GM12874 (cell line): Measurements from ENCODE around the gene KCNT2.

Experiments used
- TF ChIP-seq, protein P1 (sequence below): IDR thresholded peaks from 2 replicates; pipeline ENCODE4 v1.5.1; 2011; ENCODE audit warnings: low read depth, mild to moderate bottlenecking, control low read depth, low read length, moderate library complexity; ENCODE audit not compliant: insufficient read depth

Gene KCNT2

GRCh38 chr1:196399713-196400112, 208.5 kb downstream of the KCNT2 start:
- TF ChIP-seq, protein P1, sequence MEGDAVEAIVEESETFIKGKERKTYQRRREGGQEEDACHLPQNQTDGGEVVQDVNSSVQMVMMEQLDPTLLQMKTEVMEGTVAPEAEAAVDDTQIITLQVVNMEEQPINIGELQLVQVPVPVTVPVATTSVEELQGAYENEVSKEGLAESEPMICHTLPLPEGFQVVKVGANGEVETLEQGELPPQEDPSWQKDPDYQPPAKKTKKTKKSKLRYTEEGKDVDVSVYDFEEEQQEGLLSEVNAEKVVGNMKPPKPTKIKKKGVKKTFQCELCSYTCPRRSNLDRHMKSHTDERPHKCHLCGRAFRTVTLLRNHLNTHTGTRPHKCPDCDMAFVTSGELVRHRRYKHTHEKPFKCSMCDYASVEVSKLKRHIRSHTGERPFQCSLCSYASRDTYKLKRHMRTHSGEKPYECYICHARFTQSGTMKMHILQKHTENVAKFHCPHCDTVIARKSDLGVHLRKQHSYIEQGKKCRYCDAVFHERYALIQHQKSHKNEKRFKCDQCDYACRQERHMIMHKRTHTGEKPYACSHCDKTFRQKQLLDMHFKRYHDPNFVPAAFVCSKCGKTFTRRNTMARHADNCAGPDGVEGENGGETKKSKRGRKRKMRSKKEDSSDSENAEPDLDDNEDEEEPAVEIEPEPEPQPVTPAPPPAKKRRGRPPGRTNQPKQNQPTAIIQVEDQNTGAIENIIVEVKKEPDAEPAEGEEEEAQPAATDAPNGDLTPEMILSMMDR, result no peak

DNA sequence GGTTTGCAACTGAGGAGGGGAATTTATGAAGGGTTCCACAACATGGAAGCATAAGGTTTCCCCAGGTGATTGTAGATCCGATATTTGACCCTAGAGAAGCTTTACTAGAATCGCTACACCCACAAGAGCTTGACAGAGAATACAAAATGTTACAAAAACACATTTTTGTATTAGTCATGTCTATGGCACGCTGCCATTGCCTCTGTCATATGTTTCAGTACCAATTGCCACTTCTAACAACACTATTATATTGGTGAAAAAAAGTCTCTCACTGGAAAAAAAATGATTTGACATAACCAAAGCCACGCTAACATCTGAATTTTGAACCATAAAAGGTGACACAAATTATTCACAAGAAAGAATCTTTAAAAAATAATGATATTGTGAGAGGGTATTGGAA, 214.5 kb downstream of the KCNT2 start:
- TF ChIP-seq, protein P1, result no peak

DNA sequence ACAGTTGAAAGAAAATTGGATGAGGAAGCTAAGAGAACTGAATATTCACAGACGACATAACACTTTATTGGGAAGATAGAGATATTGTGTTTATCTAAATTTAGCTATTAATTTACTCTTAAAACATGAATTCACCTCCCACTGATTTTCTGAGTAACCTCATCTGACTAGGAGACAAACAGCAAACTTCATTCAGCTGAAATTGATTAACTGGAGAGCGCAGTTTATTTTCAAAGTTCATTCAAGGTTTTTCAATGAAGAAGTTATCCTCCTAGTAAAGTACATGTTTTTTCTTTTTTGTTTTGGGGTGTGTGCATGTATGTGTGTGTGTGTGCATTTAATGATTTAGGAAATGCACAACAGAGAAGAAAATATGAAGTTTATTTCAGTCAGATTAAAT, 215.0 kb downstream of the KCNT2 start:
- TF ChIP-seq, protein P1, result no peak

DNA sequence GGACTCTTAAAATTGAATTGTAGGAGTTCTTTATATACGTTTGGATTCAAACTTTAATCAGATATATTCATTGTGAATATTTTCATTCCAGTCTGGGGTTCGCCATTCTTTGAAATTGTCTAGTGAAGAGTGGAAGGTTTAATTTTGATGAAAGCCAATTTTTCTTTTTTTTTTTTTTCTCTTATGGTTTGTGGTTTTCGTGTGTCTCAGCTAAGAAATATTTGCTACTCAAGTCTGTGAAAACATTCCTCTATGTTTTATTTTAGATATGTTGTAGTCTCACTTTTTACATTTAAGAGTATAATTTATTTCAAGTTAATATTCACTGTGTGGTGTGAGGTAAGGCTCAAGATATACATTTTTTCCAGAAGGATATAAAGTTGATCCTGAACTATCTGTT, 220.5 kb downstream of the KCNT2 start:
- TF ChIP-seq, protein P1, result no peak

DNA sequence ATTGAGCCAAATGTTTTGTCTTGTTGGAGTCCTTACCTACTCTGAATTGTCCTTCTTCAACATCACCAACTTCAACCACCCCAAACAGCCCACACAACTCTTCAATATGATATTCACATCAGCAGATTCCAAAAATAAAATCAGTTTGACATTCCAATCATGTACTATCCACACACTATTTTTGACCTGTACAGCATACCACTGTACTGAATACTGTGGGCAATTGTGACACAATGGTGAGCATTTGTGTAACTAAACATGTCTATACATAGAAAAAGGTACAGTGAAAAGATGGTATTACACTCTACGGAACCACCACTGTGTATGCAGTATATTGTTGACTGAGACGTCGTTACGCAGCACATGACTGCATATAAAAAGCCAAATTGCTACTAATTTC, 223.1 kb downstream of the KCNT2 start:
- TF ChIP-seq, protein P1, result no peak

DNA sequence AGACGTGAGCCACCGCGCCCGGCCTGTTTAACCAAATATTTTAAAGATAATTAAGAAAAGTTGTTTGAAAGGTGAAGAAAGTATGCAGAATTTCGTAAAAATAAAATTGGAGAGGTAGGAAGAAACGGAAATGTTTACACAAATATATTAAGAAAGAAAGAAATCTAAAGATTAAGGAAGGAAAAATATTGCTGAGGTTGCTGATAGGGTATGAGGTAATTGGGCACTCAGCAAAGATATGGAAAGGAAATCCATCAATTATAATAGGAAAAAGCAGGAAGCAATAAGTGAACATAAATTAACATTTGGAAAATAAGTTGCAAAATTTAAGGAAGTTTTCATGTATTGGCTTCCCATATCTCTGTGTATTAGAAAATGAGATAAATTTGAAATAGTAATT, 225.9 kb downstream of the KCNT2 start:
- TF ChIP-seq, protein P1, result no peak

DNA sequence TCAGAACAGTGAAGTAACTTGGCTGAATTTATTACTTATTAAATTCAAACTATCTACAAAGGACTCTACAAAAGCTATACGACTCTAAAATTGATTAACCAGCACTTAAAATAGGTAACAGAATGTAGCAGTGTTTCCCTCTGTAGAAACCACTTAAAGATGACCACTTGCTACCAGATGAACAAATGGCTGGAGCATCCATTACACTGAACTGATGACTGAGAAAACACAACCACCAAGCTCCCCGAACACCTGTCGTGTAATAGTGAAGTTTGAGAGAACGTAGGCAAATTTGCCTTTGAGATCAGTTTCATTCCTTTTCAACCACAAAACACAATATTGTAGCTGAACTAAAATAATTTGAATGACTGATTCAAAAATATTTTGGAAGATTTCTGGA, 226.7 kb downstream of the KCNT2 start:
- TF ChIP-seq, protein P1, result no peak

- TF ChIP-seq, protein P1, result no peak
Measured at GRCh38 chr1:196380316-196380715, 227.9 kb downstream of the KCNT2 start.
